Measurements from ENCODE around the gene FSTL4.

Gene FSTL4

DNA sequence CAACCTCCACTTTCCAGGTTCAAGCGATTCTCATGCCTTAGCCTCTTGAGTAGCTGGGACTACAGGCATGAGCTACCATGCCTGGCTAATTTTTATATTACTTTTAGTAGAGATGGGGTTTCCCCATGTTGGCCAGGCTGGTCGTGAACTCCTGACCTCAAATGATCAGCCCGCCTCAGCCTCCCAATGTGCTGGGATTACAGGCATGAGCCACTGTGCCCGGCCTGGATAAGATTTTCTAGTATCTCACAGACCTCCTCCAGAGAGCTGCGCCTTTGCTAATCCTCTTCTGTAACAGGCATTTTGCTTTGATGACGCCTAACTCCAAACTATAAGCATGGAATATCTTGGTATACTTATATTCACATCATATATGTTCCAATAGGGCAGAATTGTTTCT, 99.4 kb downstream of the FSTL4 start:
- DNase-seq (ENCODE audit: low read depth) = no peak

DNA sequence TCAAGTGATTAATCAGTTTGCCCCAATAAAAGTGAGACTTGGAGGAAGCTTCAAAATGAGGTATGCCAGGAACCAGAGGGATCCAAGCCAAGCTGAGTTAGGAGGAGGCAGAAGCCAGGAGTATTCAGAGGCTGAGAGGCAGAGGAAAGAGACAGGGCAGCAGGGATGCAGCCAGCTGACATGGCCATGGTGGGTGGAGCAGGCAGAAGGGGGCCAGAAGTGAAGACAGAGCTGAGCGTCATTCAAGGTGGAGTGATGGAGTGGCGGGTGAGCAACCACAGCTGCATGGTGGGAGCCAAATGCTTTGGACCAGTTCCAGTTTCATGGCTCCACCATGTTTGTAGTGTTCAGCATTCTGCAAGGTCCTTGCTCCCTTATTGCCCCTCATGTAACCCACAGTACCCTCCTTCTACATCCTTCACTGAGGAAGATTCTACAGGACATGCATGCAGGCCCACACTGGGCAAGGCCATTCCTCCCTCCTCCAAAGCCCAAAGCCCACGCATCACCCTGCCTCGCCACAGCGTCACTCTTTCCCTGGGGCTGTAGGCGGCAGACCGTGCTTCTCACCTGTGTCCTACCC, 100.6 kb downstream of the FSTL4 start:
- no peak for DNase-seq (ENCODE audit: low read depth)

DNA sequence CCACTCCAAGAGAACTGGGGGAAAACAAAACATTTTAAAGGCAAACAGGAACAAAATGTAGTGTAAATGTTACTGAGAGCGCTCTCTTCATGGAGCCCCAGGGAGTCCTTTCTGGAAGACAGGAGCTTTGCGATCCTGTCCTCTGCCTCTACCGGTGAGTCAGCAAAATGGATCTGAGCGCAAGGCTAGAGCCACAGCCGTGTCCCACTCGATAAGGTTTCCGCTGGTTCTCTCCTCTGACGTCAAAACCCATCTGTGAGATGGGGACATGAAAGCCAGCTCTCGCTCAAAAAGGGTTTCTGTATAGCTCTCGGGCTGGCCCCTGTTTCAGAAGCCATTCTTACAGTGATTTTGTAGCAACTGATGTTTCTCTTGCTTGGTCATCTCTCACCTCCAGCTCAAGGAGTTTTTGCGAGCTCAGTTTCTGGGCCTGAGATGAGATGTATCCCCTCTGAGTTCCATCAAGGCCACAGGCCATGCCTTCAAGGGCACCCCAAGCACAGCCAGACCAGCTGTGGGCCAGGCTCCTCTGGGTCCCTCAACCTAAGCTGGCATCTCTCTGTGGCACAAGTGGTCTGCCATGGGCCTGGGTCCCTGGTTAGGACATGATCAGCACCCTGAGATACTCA, 101.6 kb downstream of the FSTL4 start:
- no peak for DNase-seq (ENCODE audit: low read depth)

DNA sequence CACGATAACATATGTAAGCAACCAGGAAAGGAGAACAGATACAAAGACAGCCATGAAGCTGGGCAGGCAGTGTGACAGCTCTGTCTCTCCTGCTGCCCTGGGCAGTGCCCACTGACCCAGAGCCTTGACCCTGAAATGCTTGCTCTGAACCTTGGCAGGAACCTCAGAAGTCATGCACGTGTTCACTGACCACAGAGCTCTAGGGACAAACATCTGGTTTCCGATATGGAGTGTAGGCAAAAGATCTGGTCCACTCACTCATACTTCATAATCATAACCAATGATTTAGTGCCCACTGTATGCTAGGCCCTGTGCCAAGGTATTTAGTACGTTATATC, 102.6 kb downstream of the FSTL4 start:
- DNase-seq (ENCODE audit: low read depth) = no peak

DNA sequence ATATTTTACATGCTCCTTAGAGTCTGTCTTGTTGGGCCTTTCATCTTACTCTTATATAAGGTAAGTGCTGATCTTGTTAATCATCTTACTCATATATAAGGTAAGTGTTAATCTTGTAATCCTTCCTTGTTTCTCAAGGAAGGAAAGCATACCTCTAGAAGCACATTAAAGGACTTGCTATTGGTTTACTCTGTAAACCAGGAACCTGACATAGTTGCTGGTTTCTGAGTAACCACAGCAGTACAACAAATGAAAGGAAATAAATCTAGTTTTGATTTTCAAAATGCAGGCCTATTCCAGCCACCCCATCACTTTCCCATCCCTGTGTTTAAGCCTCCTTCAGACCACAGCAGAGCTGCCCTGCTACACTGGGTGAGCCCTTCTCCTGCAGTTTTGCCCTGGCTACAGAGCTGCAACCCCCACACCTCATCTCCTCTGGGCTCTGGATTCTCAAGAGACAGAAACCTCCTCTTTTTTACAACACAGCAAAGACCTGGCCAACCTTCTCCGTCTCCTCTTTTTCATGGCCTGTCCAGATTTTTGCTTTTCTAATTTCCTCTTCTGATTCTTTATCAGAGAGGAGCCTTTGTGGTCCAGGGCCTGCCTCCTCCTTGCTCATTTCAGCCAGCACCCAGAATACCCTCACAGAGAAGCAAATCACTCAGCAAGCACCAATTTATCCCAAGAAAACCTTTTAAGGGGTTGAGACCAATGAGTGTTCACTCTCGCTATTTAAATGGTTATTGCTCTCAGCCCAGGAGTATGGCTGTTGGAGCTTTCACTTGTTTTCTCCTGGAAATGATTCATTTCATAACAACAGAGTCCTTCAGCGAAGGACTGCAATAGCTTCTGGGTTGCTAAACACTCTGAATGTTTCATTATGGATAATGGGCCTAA, 103.2 kb downstream of the FSTL4 start:
- DNase-seq (ENCODE audit: low read depth) = no peak

DNA sequence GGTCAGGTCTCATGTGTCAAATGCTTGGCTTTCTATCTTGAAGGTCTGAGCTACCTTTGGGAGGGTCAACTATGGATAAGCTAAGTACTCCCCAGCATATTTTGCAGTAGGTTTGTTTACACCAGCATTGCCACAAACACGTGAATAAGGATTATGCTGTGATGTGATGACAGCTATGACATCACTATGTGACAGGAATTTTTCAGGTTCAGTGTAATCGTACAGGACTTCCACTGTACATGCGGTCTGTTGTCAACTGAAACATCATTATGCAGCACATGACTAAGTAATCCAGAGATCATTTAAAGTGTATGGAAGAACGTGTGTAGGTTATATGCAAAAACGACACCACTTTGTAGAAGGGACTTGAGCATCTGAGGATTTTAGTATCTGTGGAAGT, 104.0 kb downstream of the FSTL4 start:
- no peak for DNase-seq (ENCODE audit: low read depth)

DNA sequence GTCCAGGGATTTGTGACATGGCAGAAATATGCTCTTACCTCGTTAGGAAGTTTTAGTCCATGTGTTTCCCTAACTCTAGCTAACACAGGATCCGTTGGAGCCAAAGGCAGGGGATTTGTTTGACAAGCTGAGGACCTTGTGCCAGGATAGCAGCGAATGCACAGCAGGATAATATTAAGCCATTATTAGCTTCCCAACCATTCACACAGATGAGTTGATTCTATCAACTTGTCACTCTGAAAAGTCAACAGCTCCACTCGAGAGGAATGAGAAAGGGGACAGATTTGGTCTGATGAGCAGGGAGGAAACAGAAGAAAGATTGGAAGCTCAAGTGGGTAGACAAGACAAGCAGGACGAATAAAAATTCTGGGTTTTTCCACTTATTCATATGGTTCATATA, 106.2 kb downstream of the FSTL4 start:
- DNase-seq (ENCODE audit: low read depth) = no peak

DNA sequence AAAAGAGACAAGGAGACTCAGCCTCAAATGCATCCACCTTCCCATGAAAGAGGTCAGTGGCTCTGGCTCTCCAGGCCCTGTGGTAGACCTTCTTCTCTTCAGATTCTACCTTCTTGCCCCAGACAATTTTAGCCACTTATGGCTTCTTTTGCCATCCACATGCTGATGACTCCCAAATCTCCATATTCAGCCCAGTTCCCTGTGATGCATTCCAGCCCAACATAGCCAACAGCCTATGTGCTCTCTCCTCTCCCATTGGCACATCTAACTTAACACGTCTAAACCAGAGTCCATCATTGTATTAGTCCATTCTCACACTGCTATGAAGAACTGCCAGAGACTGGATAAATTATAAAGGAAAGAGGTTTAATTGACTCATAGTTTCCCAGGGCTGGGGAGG, 108.8 kb downstream of the FSTL4 start:
- no peak for DNase-seq (ENCODE audit: low read depth)

DNA sequence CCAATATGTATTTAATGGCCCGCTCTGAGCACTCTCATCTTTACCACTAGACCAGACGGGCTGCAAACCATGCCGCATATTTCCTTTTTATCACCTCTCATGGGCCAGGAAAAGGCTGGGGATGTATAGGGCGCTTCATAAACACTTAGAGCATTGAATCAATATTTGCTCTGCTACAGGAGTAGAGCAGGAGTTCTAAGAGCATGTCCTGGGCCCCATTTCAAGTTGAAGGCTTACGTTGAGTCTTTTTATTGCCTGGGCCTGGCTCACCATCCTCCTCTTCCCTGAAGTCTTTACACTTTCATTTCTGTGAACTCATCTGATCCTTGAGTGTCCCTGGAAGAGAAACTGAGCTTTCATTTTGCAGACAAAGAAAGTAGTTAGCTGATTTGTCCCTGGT, 112.4 kb downstream of the FSTL4 start:
- DNase-seq (ENCODE audit: low read depth) = no peak

DNA sequence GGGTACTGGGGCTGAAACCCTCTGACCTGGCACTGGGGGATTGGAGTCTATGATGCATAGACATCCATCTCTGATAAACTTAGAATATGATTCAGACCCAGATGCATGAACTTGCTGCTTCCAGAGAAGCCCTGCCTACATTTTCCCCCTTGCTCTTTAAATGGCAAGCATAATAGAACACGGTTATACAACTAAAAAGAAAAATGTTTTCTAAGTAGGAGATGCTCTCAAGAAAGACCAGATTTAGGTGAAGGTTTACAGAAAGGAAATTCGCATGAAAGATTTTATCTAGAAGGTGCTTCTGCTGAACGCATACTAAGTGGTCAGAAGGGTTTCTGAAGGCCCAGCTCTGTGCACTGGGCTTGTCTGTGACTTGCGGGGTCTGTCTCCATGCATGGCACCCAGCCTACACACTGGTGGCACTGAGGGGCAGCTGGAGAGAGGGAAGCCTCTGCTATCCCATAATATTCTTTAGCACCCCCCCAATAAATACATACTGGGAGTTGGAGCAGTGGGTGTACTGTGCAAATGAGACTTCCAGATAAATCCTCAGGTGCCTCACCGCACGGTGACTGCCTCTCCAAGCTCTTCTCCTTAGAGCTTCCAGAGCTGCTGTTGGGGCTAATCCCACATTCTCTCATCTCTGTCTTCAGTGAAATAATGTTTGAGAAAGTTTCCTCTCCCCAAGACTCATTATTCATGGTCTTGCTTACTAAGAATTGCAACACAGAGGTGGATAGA, 114.6 kb downstream of the FSTL4 start:
- DNase-seq (ENCODE audit: low read depth) = no peak

DNA sequence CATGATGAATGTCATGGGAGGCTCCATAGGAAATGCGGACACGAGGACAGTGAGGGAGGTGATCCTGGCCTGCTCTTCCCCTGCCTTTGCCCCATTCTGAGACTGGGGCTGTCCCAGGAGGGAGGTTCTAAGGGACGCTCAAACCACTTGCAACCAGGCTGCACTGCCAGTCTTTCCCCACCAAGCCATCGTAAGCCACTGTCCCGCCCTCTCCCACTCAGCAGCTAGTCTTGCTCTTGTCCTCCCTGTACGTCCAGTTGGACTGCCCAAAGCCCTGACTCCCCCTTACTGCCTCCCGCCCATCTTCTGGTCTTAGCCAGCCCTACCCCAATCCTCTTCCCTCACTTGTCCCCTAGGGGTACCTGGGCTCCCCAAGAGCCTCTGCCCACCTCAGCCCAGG, 115.7 kb downstream of the FSTL4 start:
- no peak for DNase-seq (ENCODE audit: low read depth)

DNA sequence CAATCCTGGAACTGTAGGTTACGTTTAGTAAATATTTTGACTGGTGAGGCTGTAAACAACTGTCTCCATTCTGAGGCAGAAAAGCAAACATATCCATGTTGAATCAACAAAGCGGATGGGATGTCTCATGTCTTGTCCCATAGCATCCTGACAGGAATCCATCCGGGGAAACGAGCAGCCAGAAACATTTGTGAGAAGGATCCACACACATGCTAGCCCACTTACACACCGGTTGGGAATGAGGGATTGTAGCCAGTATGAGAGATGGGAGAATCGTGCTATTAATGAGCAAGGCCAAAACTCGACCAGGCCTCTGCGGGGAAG, 117.5 kb downstream of the FSTL4 start:
- no peak for DNase-seq (ENCODE audit: low read depth)

DNA sequence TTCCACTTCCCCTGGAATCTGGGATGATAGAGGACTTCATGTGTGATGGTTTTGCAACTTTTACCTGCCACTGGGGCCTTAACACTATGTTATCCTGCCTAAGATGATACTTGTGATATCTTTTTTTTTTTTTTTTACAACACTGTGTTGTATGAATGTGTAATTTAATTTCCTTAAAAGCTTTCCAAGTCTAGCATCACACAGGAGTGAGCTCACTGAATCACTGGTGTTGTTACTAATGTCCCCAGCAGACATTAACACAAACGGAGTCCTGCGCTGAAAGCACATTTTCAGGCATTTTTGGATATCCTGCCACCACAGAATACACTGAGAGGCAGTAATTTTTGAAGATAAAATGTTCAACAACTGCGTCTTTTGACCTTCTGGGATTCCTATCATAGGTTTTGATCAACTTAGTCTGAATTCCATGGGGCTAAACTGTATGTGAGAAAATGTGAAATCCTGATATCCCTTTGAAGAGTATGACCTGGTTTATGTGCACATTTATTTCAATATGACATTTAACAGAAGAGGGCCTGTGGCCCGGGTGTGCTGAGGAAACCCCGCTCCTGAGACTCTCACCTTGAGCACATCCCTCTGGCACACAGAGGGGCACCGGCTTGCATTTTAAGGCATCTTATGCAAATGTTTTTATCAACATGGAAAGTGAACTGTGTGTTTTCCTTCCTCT, 118.0 kb downstream of the FSTL4 start:
- DNase-seq (ENCODE audit: low read depth) = no peak

DNA sequence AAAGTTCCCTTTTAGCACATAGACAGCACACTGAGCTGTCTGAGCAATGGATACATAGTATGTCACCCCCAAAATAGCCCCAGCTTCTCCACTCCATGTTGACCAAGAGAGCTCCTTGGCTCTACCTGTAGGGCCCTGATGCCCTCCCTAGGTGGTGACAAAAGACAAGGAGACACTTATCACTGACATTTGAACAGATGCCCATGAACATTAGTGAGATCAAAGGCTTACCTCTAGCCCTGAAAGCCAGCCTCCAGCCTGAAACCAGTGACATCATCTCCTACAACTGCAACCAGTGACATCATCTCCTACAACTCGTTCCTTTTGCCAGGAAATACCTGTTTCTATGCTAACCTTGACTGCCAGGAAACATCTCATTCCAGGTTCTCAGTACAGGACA, 122.7 kb downstream of the FSTL4 start:
- no peak for DNase-seq (ENCODE audit: low read depth)

DNA sequence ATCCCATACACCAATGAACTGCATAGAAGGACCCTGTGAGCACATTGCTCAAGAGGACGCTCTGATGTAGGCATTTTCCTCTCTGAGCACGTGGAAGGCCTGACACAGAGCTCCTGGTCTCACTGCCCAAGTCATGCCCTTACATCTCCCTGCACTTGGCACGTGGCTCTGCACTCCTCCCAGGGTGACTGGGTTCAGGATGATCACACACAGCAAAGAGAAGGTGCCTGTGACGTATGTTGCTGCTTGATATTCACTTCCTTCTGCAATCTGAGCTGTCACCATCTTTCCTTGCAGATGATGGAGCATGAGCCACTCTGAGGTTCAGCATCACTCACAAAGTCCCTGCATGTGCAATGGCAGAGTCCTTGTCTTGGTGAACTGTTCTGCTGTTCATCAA, 125.2 kb downstream of the FSTL4 start:
- no peak for DNase-seq (ENCODE audit: low read depth)

DNA sequence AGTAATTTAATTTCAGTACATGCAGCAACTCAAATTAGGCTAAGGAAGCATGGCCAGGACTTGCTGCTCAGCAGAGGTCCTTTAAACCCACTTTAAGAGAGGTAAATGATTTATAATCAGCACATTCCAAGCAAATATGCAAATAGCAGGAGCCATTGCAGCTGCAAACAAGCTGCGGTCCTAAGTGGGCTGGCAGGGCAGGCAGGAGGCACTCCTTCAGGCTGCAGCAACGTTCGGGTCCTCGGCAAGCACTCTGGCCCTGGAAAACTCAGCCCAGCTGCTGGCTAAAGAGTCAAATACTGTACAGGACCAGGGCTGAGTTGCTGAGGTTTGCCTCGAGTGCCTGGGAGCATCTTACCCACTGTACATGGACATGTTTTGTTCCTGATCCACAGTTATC, 126.9 kb downstream of the FSTL4 start:
- no peak for DNase-seq (ENCODE audit: low read depth)

DNA sequence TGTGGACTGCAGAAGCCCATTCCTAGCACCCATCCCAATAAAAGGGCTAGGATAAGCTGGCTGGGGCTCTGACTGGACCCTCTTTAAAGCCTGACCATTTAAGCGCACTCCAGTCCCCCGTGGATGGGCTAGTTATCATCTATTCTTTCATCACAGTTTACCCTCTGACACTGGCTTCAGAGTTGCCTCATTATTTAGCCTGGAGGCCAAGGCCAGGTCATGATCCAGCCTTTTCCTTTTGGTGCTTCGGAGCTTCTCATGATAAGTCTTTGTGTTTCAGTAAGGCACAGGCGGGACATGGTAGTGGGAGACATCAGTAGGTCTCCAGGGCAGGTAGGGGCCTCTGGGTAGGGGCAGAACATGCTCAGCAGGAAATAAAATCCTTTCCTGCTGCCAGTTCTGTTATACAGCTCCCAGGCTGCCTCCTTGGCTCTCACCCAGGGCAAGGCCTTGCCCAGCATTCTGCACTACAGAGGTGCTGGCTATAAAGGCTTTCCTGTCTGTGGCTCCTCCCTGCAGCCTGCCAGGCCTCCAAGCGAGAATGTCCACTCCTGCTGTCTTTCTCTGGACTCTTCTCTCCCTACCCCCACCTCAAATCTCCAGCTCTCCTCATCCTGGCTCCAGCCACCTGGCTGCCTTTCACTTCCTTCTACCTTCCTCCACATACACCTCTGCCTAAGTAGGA, 128.8 kb downstream of the FSTL4 start:
- DNase-seq (ENCODE audit: low read depth) = no peak

DNA sequence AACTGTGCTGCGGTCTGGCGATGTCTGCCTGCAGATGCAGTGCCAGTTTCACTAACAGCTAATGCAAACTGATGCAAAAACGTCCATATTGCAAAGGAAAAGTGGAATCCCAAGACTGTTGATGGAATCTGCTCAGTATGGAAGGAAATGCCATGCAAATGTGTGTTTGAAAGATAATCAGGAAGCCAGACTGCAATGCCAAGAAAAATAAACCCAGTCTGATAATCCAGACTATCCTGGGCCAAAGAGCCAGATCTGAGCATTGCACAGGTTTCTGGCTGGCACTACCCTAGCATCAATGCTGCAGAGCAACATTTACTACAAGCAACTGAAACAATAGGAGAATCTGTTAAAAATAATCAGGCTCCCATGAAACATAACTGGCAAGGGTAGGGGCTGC, 130.3 kb downstream of the FSTL4 start:
- peak; percentile 27 for DNase-seq (ENCODE audit: low read depth)

DNA sequence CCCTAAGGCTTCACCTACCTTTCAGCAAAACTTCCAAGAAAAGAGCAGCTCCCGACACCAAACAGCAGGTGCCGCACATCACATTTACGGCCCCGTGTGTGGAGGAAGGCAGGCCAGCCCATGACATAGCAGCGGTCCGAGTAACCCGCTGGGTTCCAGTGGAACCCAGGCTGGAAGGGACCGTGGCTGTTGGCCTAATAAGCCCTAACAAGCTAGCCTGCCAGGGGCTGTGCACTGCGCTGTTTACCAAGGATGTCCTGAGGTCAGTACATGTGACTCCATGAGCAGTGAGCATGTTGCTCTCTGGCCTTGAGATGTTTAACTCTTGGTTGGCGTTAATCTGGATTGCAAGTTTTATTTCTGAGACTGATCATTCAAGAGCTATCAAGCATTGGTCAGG, 131.5 kb downstream of the FSTL4 start:
- DNase-seq (ENCODE audit: low read depth) = no peak

DNA sequence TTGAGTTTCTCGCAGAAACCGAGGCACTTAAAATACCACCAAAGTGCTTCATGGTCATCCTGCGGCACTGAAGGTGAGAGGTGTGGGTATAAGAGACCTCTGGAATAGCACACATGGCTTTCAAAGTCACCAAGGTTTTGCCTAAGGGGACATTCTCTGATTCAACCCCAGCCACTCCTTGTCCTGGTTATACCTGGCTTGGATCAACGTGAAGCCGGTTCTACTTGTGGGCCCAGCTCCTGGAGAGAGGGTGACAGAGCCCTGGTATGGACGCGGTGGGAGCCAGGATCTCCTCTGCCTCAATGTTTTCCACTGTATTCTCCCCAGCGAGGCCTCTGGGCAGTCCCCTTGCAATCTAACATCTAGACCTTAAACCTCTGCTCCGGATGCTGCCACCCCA, 132.0 kb downstream of the FSTL4 start:
- DNase-seq (ENCODE audit: low read depth) = no peak

DNA sequence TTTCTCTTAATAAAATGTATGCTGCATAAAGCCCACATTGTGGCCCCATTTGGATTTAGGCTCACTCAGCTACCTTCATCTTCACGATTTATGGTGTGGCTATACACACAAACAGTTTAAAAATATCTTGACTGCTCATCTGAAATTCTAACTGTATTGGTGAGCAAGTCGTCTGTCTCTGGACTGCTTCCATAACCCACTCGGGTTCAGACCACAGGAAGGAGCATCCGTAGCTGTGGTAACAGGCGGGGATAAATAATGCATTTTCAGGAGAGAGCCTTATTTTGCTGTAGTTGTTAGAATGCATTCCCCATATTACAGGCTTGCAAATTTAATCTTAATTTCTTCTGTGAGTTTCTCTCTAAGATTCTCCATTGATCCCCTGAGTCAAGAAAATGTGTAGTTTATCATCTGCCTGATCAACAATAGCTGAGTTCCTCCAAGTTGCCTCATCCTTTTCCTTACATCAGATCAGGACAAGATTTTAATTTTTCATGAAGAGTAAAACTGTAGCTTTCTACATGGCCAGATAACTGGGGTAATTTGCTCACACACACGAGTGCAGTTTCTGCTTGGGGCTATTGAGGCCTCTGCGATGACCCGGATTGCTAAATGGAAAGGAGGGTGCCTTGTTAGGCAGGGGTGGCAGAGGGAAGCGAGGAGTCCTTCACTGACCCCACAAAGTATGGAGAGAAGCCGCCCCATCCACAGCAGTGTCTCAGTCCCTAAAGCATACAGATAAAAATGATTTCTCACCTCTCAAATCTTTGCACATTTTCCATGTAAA, 133.9 kb downstream of the FSTL4 start:
- no peak for DNase-seq (ENCODE audit: low read depth)
